Fibroblast of the aortic adventitia (primary cell): ENCODE measurements around the gene NARF. TPM values are rescaled to one million over a fixed set of nuclear protein-coding genes. Genes with fewer than 3 reads are reported as not detected.

Source experiments
- DNase-seq: peaks from one replicate; pipeline ENCODE4 v3.0.0-alpha.2; 2010; ENCODE audit warnings: low read depth
- H3K4me3 ChIP-seq: 2 replicates; pipeline ENCODE4 v1.5.1; 2011; ENCODE audit warnings: low read depth, mild to moderate bottlenecking, control low read depth, low read length, moderate library complexity
- CTCF ChIP-seq: IDR thresholded peaks from 2 replicates; pipeline ENCODE4 v1.5.1; 2011; ENCODE audit warnings: mild to moderate bottlenecking, low read length, control low read depth, inconsistent platforms; ENCODE audit not compliant: insufficient read depth
- total RNA-seq: library from RNA; depleted of rRNA; stranded (reverse); fragments of >200 nt; gene quantifications from 2 replicates; pipeline ENCODE4 v1.2.3, GENCODE V29; 2012; ENCODE audit warnings: low replicate concordance

The NARF gene
- total RNA-seq, 1 donor, result 35.0 TPM

GRCh38 chr17:82477934-82478333, 19.4 kb downstream of the NARF start:
- no peak overlapping the region for H3K4me3 ChIP-seq
- no peak for DNase-seq
- TF ChIP-seq CTCF, result no peak

- no peak for TF ChIP-seq CTCF
- H3K4me3 ChIP-seq, result no peak overlapping the region
- DNase-seq, result no peak
These were observed 21.1 kb downstream of the NARF start for GRCh38 chr17:82479602-82480001.

GRCh38 chr17:82480318-82480717, 21.8 kb downstream of the NARF start:
- no peak overlapping the region for H3K4me3 ChIP-seq
- DNase-seq, result no peak
- TF ChIP-seq CTCF, result no peak

- no peak for DNase-seq
- TF ChIP-seq CTCF, result no peak
- H3K4me3 ChIP-seq, result no peak overlapping the region
These were observed 24.7 kb downstream of the NARF start for GRCh38 chr17:82483204-82483660.

GRCh38 chr17:82483836-82484235, 25.3 kb downstream of the NARF start:
- TF ChIP-seq CTCF, result no peak
- no peak for DNase-seq

GRCh38 chr17:82486231-82487094, 27.9 kb downstream of the NARF start:
- no peak overlapping the region for H3K4me3 ChIP-seq
- DNase-seq, result no peak
- TF ChIP-seq CTCF, result no peak

More at GRCh38 chr17:82483836-82484235, 25.3 kb downstream of the NARF start:
- no peak overlapping the region for H3K4me3 ChIP-seq

- TF ChIP-seq CTCF, result no peak
- H3K4me3 ChIP-seq, result no peak overlapping the region
- DNase-seq, result no peak
These were observed 29.4 kb downstream of the NARF start for GRCh38 chr17:82487910-82488309.
